HepG2 (cell line): ENCODE results near the gene C16orf54. TPM values are rescaled to one million over a fixed set of nuclear protein-coding genes. Genes with fewer than 3 reads are reported as not detected.

Experiments used
- CREM ChIP-seq, 2 experiments: sonication (generic) in 1 of 2; formaldehyde crosslinking in 1 of 2; IDR thresholded peaks; 2 replicates each; pipeline versions ENCODE4 v1.4.0 to v1.6.1; 2016 to 2020; ENCODE audit warnings: antibody characterized with exemption in 1 of 2, mild to moderate bottlenecking in 1 of 2, missing genetic modification reagents in 1 of 2
- ETV5 ChIP-seq: IDR thresholded peaks from 2 replicates; pipeline ENCODE4 v1.6.1; 2018; ENCODE audit warnings: missing biosample characterization, missing genetic modification reagents, inconsistent platforms, borderline replicate concordance
- HNRNPH1 ChIP-seq: fragments of 200-400 bp; formaldehyde crosslinking; optimal IDR thresholded peaks from 2 replicates; pipeline ENCODE3; 2017; ENCODE audit warnings: mild to moderate bottlenecking, low read depth, low read length
- HNRNPK ChIP-seq: fragments of 200-400 bp; formaldehyde crosslinking; IDR thresholded peaks from 2 replicates; pipeline ENCODE4 v1.6.1; 2018; ENCODE audit warnings: low read length, low read depth, moderate library complexity, mild to moderate bottlenecking; ENCODE audit not compliant: poor library complexity, severe bottlenecking
- HOXA9 ChIP-seq: sonication (generic); formaldehyde crosslinking; IDR thresholded peaks from 2 replicates; pipeline ENCODE4 v1.8.1; 2022; ENCODE audit warnings: missing genetic modification reagents, mild to moderate bottlenecking, moderate library complexity, borderline replicate concordance
- JUND ChIP-seq: sonication (generic); formaldehyde crosslinking; IDR thresholded peaks from 2 replicates; pipeline ENCODE4 v1.8.0; 2022; ENCODE audit warnings: mild to moderate bottlenecking, missing genetic modification reagents
- KDM5B ChIP-seq: sonication (generic); formaldehyde crosslinking; IDR thresholded peaks from 2 replicates; pipeline ENCODE4 v1.4.0; 2020; ENCODE audit warnings: missing genetic modification reagents, mild to moderate bottlenecking, borderline replicate concordance
- KLF15 ChIP-seq: sonication (generic); formaldehyde crosslinking; IDR thresholded peaks from 2 replicates; pipeline ENCODE4 v1.8.1; 2023; ENCODE audit warnings: borderline replicate concordance, mild to moderate bottlenecking, inconsistent platforms, missing genetic modification reagents, mixed read lengths
- NFE2L2 ChIP-seq: fragments of 150-350 bp; IDR thresholded peaks from 2 replicates; pipeline ENCODE4 v1.6.1; 2014; ENCODE audit warnings: low read length
- NFKBIZ ChIP-seq: IDR thresholded peaks from 2 replicates; pipeline ENCODE4 v1.6.1; 2018; ENCODE audit warnings: missing genetic modification reagents, missing compliant biosample characterization
- NKX3-1 ChIP-seq: sonication (generic); formaldehyde crosslinking; IDR thresholded peaks from 2 replicates; pipeline ENCODE4 v1.5.0; 2020; ENCODE audit warnings: missing genetic modification reagents
- POLR2AphosphoS5 ChIP-seq: IDR thresholded peaks from 2 replicates; pipeline ENCODE4 v1.6.1; 2012; ENCODE audit warnings: low read depth, low read length
- RAD51 ChIP-seq: fragments of 450-650 bp; IDR thresholded peaks from 2 replicates; pipeline ENCODE4 v1.6.1; 2016; ENCODE audit warnings: borderline replicate concordance
- SKI ChIP-seq: fragments of 450-650 bp; IDR thresholded peaks from one replicate; pipeline ENCODE4 v1.6.1; 2018; ENCODE audit warnings: mild to moderate bottlenecking; ENCODE audit not compliant: partially characterized antibody
- STAG1 ChIP-seq: sonication (generic); formaldehyde crosslinking; IDR thresholded peaks from 2 replicates; pipeline ENCODE4 v1.4.0; 2020; ENCODE audit warnings: missing genetic modification reagents
- SYNCRIP ChIP-seq: fragments of 200-400 bp; formaldehyde crosslinking; IDR thresholded peaks from 2 replicates; pipeline ENCODE4 v1.6.1; 2018; ENCODE audit warnings: mild to moderate bottlenecking, low read depth, low read length; ENCODE audit not compliant: insufficient read depth
- TCF7L2 ChIP-seq: IDR thresholded peaks from 2 replicates; pipeline ENCODE4 v1.6.1; 2011; ENCODE audit warnings: mild to moderate bottlenecking, low read depth, low read length, moderate library complexity
- ZNF335 ChIP-seq: sonication (generic); formaldehyde crosslinking; IDR thresholded peaks from 2 replicates; pipeline ENCODE4 v1.4.0; 2020; ENCODE audit warnings: missing genetic modification reagents
- ZNF530 ChIP-seq: sonication (generic); formaldehyde crosslinking; IDR thresholded peaks from 2 replicates; pipeline ENCODE4 v1.5.0; 2020; ENCODE audit warnings: low read depth, mild to moderate bottlenecking, missing genetic modification reagents
- ZNF550 ChIP-seq: sonication (generic); formaldehyde crosslinking; IDR thresholded peaks from 2 replicates; pipeline ENCODE4 v1.4.0; 2020; ENCODE audit warnings: mild to moderate bottlenecking, missing genetic modification reagents, borderline replicate concordance
- ZNF790 ChIP-seq: sonication (generic); formaldehyde crosslinking; IDR thresholded peaks from 2 replicates; pipeline ENCODE4 v1.8.0; 2022; ENCODE audit warnings: missing genetic modification reagents, mild to moderate bottlenecking, borderline replicate concordance
- ZNF883 ChIP-seq: sonication (generic); formaldehyde crosslinking; IDR thresholded peaks from 2 replicates; pipeline ENCODE4 v1.5.1; 2020; ENCODE audit warnings: mild to moderate bottlenecking, missing genetic modification reagents; ENCODE audit errors: not compliant biosample characterization
- polyA plus RNA-seq, 8 experiments: library from polyadenylated mRNA; depleted of rRNA in 3 of 8; stranded (reverse) in 7 of 8; unstranded in 1 of 8; fragments of >200 nt; fragmentation: Illumina TruSeq in 4 of 8; extraction: Trizol in 4 of 8; gene quantifications; 2 replicates each; pipeline versions ENCODE4 v1.2.1 to v1.2.3, GENCODE V29; 2011 to 2016; ENCODE audit warnings: low read depth in 4 of 8, missing spikeins in 1 of 8, mixed read lengths in 1 of 8; ENCODE audit not compliant: insufficient read depth in 1 of 8
- total RNA-seq, 5 experiments: library from RNA; depleted of rRNA; stranded (reverse); fragments of >200 nt; fragmentation: Illumina TruSeq; extraction: Trizol; gene quantifications; 2 replicates each; pipeline ENCODE4 v1.2.3, GENCODE V29; 2016; ENCODE audit warnings: low read depth in 1 of 5
- TF ChIP-seq, protein P1 (sequence below): conservative IDR thresholded peaks from 2 replicates; pipeline ENCODE4 v1.6.1; 2018; ENCODE audit warnings: missing genetic modification reagents
- TF ChIP-seq, protein P2 (sequence below): IDR thresholded peaks from 2 replicates; pipeline ENCODE4 v1.6.1; 2016; ENCODE audit warnings: missing biosample characterization, missing genetic modification reagents, low read depth
- TF ChIP-seq, protein P3 (sequence below): sonication (generic); formaldehyde crosslinking; IDR thresholded peaks from 2 replicates; pipeline ENCODE4 v1.8.0; 2022; ENCODE audit warnings: missing genetic modification reagents, mild to moderate bottlenecking, borderline replicate concordance
- TF ChIP-seq, protein P4 (sequence below): sonication (generic); formaldehyde crosslinking; IDR thresholded peaks from 2 replicates; pipeline ENCODE4 v1.8.1; 2023; ENCODE audit warnings: mild to moderate bottlenecking, missing genetic modification reagents, borderline replicate concordance
- TF ChIP-seq, protein P5 (sequence below): sonication (generic); formaldehyde crosslinking; IDR thresholded peaks from 2 replicates; pipeline ENCODE4 v1.8.0; 2022; ENCODE audit warnings: missing genetic modification reagents, low read depth, mild to moderate bottlenecking, borderline replicate concordance

C16orf54 gene
- total and polyA plus RNA-seq, 2 of the 13 experiments (the other 11 are each of a cell fraction or from before 2014, with no cell fraction given), result not detected

DNA sequence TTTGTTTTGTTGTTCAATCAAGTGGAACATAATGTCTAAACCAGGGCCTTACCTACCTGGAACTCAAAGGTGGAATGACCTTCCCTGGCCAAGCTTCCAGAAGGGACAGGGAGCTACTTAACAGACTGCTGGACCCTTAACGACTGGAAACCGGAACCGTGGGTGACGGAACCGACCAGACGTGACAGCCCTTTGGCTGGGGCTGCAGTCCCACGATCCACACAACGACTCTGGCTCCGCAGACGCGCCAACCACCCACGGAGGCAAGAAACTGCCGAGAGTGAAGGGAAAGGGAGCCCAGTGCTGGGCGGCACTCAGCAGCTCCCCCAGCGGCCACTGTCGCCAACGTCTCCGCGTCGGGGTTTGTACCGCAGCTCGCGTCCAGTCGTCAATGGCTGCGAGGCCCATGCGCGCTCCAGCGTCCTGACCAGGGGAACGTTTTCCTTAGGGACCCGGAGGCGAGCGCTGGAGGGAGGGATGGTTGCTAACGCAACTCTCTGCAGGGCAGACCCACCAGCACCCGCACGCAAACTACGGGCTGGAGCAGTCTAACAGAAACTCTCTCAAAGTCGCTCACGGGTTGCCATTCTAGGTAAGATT lies 39.2 kb upstream of the C16orf54 start (continued):
- TF ChIP-seq TCF7L2 (no peak), HNRNPH1 (no peak), STAG1 (CRISPR knock-in tag) (peak; percentile 82), HNRNPK (no peak), SYNCRIP (no peak), KLF15 (CRISPR knock-in tag) (no peak), JUND (CRISPR knock-in tag) (no peak), CREM (IDR thresholded peaks at IDR 0.05) (no peak), CREM (CRISPR knock-in tag; IDR thresholded peaks at IDR 0.05) (no peak), POLR2AphosphoS5 (no peak), ZNF550 (CRISPR knock-in tag) (no peak), ETV5 (CRISPR knock-in tag) (no peak), RAD51 (no peak), SKI (no peak), ZNF790 (CRISPR knock-in tag) (no peak), NKX3-1 (no peak), KDM5B (CRISPR knock-in tag) (peak; percentile 67; the same call in 1 of the 2 replicates), HOXA9 (no peak), NFE2L2 (no peak), NFKBIZ (CRISPR knock-in tag) (0 out of 2 replicates have a peak, but pooled peaks have one; percentile 30), ZNF530 (CRISPR knock-in tag) (no peak), ZNF335 (no peak), ZNF883 (CRISPR knock-in tag) (peak; percentile 86)
- TF ChIP-seq, protein P1, sequence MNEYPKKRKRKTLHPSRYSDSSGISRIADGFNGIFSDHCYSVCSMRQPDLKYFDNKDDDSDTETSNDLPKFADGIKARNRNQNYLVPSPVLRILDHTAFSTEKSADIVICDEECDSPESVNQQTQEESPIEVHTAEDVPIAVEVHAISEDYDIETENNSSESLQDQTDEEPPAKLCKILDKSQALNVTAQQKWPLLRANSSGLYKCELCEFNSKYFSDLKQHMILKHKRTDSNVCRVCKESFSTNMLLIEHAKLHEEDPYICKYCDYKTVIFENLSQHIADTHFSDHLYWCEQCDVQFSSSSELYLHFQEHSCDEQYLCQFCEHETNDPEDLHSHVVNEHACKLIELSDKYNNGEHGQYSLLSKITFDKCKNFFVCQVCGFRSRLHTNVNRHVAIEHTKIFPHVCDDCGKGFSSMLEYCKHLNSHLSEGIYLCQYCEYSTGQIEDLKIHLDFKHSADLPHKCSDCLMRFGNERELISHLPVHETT (CRISPR knock-in tag), result no peak
- TF ChIP-seq, protein P2, sequence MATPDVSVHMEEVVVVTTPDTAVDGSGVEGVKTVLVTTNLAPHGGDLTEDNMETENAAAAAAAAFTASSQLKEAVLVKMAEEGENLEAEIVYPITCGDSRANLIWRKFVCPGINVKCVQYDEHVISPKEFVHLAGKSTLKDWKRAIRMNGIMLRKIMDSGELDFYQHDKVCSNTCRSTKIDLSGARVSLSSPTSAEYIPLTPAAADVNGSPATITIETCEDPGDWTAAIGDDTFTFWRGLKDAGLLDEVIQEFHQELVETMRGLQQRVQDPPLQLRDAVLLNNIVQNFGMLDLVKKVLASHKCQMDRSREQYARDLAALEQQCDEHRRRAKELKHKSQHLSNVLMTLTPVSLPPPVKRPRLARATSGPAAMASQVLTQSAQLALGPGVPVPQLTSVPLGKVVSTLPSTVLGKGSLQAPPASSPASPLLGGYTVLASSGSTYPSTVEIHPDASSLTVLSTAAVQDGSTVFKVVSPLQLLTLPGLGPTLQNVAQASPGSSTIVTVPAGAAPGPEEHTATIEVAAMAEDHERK (CRISPR knock-in tag), result no peak
- TF ChIP-seq, protein P3, sequence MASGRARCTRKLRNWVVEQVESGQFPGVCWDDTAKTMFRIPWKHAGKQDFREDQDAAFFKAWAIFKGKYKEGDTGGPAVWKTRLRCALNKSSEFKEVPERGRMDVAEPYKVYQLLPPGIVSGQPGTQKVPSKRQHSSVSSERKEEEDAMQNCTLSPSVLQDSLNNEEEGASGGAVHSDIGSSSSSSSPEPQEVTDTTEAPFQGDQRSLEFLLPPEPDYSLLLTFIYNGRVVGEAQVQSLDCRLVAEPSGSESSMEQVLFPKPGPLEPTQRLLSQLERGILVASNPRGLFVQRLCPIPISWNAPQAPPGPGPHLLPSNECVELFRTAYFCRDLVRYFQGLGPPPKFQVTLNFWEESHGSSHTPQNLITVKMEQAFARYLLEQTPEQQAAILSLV (CRISPR knock-in tag), result peak; percentile 56; the same call in 1 of the 2 replicates
- TF ChIP-seq, protein P4, sequence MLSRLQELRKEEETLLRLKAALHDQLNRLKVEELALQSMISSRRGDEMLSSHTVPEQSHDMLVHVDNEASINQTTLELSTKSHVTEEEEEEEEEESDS, result no peak
- TF ChIP-seq, protein P5, sequence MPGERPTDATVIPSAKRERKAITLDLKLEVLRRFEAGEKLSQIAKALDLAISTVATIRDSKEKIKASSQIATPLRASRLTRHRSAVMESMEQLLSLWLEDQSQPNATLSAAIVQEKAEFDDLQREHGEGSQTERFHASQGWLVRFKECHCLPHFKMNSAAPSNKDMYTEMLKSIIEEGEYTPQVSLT (CRISPR knock-in tag), result no peak
